Measurements from ENCODE around the gene TENM4.

GRCh38 chr11:79035881-79036280 is 404.9 kb downstream of the TENM4 start:
- TF ChIP-seq CTCF (IDR thresholded peaks at IDR 0.05) = no peak
- no peak for TF ChIP-seq POLR2A (IDR thresholded peaks at IDR 0.05)

Data from heart left ventricle (tissue), 13 donors.